Daoy (cell line): ENCODE measurements around the gene CXADR. TPM values are rescaled to one million over a fixed set of nuclear protein-coding genes. Genes with fewer than 3 reads are reported as not detected.
A peak's percentile ranks its signal among the peaks of the same experiment; 100 is the strongest.

Source experiments
- DNase-seq: peaks from one replicate; pipeline ENCODE4 v3.0.0-alpha.2; 2015; ENCODE audit warnings: low read depth
- total RNA-seq: library from RNA; depleted of rRNA; stranded (reverse); fragments of >200 nt; shearing (Covaris generic); gene quantifications from 2 replicates; pipeline ENCODE4 v1.2.3, GENCODE V29; 2014

The CXADR gene
- total RNA-seq, 1 experiment from 2014 or later, result 7.4 TPM

DNA sequence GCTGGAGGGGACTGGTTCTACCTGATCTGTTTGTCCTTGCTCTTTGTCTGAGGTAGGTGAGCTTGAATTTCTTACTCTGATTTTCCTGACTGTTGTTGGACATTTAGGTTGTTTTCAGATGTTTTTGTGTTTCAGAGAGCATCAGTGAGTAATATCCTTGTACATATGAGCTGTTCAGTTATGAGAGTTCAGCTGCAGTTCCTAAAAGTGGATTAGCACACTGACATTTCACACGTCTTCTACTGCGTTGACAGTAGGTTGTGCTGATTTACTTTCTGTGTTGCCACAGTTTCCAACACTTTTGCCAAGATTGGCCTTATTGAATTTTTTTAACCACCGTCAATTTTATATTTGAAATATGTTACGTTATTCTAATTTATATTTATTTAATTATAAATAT lies 27.7 kb downstream of the CXADR start:
- no peak for DNase-seq

DNA sequence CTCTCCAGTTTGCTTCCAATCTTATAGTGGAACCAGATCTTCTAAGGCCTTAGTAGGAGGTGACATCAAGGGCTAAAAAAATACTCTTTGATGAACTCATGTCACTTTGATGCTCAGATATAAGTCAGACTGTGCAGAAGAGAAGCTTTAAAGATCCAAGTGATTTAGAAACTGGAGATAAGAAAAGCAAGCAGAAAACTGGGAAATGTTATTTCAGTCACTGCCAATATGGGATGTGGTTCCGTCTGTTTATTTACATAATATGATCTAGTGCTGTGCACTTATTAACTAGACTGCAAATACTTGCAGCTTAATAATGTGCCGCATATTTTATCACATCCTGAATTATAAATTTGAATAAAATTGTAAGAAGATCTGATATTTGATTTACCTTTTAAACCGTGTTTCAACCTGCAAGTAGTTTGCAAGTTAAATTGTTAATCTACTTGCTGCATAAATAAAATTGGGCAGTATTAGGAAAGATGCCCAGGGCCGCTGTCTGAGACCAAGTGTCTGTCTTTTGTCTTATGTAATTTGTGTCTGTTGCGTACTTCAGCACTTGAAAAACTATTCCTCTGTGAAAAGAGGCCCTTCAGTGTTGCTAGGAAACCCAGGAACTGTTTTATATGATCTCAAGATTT lies 29.6 kb downstream of the CXADR start:
- no peak for DNase-seq

DNA sequence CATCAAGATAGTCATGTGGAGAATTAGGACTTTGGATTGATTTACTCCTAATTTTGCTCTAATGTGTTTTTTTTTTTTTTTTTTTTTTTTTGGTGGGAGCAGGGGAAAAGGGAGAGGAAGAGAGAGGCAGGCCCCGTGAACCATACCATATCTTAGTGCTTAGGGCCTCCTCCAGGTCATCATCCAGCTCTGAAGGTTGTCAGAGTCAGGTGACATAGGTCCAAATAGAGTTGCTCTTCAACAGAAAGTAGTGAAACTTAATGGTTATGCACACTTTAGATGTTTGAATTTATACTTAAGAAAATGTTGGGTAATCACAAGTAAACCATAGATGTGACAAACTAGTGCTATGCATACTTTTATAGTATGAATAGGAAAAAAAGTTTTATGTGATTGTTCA lies 32.2 kb downstream of the CXADR start:
- DNase-seq, result no peak

DNA sequence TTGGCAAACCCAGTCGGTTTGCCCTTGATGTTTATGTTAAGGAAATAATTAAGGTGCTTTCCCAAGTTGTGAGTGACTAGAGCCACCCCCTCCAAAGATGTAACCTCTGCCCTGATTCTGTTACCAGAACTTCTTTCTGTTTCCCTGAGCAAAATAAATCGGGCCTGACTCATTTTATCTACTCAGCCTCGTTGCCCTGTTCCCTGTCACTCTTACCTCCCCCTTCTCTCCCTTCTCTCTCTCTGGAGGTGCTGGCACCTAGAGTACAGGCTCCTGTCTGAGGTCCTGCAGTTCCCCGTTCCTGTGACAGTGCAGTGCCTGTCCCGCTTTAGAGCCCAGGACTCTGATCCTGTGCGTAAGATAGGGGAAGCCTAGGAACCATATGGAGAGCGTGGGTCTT lies 35.4 kb downstream of the CXADR start:
- peak; percentile 76 for DNase-seq

DNA sequence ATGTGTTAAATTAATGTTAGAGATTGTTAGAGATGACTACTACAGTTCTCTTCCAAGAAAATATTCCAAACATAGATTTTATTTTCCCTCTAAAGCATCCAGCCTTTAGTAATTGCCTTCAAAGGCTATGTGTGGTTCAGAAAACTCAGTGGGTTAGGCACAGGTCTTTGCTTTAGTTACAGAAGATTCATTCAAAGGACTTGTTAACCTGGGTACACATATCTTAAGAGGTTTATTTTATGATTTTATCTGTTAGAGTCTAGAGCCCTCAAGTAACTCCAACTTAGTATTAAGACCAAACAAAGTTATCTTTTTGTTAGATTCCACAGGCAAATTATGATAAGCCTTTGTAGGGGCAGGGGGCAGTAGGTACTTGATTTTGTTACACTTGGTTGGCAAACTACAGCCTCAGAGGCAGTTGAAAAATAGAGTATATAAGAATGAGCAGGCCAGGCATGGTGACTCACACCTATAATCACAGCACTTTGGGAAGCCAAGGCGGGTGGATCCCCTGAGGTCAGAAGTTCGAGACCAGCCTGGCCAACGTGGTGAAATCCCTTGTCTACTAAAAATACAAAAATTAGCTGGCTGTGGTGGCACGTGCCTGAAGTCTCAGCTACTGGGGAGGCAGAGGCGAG lies 37.9 kb downstream of the CXADR start:
- DNase-seq, result peak; percentile 32

DNA sequence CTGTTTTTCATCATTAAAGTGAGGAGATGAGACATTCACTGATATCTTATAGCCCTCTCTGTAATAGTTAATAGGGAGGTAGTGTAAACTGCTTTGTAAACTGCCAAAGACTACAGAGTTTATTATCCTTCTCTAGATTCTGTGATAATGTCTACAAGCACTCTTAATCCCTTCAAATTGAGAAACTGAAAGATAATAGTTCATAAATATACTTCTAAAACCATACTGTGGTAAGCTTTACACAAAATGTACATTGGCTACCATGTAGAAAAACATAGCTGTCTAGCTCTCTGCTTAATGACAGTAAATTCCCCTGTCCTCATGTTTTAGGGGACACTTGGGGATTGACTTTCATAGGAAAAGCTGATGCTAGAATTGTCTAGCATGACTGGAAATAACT lies 39.6 kb downstream of the CXADR start:
- no peak for DNase-seq

DNA sequence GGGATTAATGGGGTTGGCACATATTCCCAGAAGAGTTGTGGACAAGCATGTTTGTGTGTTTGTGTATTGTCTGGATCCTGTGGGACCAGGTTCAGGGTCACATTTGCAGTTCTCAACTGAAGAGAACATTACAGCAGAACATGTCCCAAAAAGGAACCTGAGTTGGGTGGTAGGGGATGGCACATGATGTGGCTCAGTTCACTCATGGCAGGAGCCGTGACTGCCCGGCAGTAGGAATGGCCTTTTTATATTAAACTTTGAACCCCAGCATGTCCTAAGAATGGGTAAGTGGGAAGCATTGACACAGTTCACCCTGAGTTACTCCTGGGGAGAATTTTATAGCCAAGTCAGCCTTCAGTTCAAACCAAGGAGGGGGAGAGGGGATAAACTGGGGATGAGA lies 41.3 kb downstream of the CXADR start:
- no peak for DNase-seq

DNA sequence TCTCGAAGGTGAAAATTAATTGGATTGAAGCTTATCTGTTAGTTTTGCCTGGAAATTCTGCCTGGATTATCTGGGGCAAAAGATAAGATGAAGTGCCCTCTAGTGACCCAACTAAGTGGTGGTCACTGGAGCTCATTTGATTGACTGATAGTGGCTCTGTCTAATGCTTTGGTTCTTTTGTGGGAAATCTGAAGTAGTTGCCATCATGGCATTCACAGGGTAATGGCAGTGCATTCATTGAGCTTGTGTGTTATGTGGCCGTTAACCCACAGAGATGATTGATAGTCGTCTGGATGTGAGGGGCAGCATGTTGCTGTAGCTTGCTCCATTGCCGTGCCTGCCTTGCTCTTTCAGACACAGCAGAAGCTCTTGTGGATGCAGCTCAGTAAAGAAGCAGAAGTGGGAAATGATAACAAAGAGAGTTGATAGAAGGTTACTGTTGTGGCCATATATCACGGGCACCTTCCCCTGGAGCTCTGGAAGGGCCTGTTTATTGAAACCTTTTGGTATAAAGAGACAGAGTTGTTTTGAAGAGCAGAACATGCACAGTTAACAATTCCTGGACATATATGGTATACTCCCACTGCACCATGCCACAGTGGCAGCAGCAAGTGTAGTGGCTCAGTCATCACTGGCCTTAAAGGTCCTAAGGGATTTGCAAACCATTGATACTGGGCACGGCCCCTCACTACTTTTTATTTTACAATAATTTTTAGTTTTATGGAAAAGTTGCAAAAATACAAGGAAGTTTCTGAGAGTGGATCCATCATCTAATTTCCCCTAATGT lies 42.0 kb downstream of the CXADR start:
- DNase-seq, result peak; percentile 22

DNA sequence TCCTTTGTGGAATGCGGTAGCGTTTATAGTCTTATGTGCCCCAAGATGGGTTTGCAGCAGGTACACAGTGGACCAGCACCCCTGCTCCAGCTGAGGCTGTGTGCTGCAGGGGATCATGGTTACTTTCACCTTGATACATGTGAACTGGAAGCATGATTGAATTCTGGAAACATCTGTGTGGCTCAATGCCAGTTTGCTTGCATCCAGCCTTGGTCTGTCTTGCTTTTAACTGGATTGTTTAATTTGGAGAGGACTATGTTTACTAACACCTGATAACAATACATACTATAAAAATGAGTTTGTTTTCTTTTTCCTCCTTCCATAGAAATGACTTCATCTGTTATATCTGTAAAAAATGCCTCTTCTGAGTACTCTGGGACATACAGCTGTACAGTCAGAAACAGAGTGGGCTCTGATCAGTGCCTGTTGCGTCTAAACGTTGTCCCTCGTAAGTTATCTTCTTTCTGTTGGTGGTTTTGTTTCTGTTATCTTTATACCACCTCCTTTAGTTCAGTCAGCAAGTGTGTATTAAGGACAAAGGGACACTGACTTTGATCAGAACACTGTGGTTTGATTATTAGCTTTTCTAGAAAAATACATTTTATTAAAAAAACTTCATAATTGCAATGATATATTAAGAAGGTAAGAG lies 47.7 kb downstream of the CXADR start:
- no peak for DNase-seq

DNA sequence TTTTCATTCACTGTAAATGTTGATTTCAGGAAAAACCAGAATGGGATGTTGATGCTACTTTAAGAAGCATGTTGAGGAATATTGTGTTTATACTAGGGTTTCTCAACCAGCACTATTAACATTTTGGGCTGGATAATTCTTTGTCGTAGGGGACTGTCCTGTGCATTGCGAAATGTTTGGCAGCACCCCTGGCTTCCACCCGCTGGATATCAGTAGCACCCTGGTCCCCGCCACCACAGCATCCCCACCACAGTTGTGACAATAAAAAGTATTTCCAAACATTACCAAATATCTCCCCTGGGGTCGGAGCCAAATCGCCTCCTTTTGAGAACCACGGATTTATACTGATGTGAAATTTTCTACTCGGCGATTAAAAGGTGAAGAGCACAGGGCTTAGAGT lies 57.9 kb downstream of the CXADR start:
- DNase-seq, result no peak

DNA sequence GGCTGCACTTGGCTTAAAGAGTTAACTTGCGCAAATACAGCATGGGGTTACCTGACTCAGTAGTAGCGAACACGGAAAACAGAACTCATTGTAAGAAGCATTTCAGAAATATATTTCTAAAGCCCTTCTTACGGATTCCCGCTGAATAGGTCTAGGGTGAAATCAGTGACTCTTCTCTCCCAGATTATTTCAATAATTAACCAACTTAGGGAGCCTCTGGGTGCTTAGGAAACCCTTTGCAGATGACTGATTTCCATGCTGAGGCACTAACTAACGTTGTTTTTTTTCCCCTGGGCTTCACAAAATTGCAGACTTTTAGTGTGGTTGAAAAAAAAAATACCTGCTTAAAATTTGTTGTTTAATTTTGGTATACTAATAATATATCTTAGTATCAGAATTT lies 59.6 kb downstream of the CXADR start:
- no peak for DNase-seq

DNA sequence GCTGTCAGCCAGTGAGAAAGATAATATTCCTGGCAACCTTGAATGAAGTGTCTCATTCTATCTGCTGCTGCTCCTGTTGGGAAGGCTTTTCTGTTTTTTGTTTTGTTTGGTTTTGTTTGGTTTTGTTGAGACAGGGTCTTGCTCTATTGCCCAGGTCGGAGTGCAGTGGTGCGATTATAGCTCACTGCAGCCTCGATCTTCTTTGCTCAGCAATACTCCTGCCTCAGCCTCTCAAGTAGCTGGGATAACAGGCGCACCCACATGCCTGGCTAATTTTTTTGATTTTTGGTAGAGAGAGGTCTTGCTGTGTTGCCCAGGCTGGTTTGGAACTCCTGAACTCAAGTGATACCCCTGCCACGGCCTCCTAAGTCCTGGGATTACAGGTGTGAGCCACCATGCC lies 62.2 kb downstream of the CXADR start:
- DNase-seq, result no peak

DNA sequence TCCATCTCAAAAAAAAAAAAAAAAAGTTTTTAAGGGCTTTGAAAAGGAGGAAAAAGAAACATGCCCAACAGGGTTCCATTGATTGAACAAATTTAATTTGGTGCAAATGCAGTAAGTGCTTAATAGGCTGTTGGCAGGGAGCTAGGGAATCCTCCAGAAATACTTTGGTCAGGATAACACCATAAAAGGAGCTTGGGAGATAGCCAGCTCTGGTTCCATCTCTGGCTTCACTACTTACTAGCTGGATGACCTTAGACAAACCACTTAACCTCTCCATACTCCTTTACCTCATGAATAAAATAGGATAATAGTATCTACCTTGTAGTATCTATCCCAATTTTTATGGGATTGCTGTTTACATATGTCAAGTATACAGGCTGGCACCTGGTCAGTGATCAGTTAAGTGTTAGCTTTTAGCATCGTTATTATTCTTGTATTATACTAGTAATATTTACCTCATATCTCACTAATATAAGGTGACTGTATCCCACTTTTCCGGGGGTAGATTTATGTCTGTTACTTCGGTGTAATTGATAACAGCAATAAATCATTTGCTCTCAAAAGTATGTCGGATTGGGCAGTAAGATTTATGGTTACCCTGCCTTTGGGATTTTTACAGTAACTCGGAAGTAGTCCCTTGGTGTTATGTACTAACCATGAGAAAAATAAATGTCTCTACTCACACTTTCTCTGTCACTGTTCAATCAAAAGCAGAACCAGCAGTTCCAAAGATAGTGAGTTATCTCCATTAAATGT lies 63.4 kb downstream of the CXADR start:
- no peak for DNase-seq

DNA sequence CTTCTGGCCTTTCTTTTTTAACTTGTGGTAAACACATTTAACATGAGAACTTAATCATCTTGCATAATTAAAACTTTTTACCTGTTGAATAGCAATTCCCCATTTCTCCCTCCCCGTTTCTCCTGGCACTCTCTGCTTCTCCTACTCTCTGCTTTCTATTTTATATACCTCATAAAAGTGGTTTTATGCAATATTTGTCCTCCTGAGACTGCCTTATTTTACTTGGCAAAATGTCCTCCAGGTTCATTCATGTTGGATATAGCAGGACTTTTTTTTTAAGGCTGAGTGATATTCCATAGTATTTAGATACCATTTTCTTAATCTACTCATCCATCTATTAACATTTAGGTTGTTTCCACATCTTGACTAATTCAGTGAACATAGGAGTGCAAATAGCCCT lies 64.9 kb downstream of the CXADR start:
- no peak for DNase-seq

DNA sequence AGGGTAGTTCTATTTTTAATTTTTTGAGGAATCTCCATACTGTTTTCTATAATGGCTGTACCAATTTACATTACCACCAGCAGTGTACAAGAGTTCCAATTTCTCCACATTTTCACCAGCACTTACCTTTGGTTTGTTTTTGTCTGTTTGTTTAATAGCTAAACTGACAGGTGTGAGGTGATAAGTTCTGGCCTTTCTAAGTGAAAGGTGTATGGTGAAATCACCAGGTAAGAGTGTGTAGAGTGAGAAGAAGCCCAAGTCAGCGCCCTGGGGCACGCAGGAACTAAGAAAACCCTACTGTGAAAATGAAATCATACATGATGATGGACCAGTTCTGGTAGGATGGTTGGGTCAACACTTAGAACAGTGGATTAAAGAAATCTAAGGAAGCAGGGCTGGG lies 65.3 kb downstream of the CXADR start:
- DNase-seq, result no peak

DNA sequence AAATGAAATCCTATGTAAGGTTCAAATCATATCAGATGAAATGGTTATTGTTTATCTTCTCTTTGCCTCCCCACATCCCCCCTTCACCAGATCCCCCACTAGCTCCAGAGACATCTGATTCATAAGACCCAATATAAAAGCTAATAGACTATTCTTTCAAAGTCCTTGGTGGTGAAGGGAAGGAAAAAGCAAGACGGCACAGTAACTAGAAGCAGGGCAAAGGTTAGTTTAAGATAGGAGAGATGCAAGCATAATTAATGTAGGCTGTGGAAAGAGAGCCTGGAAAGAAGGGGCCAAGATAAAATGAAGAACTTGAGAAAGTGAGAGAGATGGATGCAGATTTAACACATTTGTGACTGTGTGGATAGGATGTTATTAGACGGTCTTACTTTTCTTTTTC lies 66.0 kb downstream of the CXADR start:
- no peak for DNase-seq

DNA sequence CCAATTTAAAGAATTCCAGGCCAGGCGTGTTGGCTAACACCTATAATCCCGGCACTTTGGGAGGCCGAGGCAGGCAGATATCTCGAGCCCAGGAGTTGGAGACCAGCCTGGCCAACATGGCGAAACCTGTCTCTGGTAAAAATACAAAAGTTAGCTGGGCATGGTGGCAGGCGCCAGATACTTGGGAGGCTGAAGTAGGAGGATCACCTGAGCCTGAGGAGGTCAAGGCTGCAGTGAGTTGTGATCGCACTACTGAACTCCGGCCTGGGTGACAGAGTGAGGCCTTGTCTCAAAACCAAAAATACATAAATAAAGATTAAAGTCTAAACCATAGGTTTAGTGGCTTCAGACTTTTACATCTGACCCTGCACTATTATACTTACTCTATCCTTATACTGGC lies 67.5 kb downstream of the CXADR start:
- DNase-seq, result no peak

DNA sequence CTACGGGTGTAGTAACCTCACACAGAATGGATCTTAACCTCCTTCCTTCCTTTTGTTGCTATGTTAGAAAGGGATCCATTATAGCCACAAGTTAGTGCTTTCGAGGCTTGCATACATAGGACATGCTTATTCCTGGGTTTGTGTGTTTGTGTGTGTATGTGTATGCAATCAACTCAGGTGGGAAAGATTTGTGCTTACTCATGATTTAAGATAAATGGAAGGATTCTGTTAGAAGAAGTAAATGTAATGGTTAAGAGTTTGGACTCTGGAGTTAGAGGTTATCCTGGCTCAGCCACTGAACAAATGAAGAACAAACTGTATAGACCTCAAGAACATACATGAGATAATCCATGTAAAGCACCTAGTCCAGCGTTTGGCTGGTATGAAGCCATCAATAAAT lies 71.1 kb downstream of the CXADR start:
- DNase-seq, result no peak

DNA sequence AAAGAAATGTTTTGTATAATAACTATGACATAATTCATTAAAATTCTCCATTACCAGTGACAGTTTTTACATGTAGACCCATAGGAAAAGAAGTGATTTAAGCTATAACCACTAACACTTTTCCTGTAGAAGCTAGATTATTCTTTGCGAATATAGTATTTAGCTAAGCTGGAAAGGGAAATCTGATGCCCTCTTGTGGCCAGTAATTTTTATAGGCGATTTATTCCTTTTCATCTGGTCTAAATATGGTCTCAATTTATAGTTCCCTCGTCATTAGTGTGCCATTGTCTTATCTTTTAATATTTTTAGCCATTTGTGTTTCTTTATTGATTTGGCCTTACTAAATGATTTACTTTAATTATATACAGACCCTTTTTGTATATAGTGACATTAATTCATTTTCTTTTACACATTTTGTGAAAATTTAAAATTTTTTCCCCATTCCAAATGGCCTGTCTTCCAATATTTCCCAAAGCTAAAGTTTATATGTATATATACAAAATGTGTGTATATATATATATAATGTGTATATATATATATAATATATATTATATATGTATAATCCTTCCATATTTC lies 73.1 kb downstream of the CXADR start:
- peak; percentile 24 for DNase-seq

DNA sequence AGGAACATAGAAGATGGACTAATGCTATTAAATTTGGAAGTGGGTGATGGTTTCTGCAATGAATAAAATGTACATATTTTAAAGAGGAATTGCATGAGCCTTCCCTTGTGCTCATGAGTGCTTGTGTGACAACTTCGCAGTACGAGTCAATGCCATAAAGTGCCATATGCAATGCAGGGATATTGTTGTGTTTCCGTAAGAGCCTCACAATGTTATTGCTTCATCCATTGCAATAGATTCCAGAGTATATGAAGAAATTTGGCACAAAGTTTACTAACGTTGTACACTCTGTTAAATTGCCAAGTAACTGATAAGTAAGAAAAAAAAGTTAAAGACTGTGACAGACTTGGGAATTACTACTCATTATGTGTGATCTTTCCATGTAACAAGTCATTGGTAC lies 77.6 kb downstream of the CXADR start:
- no peak for DNase-seq

DNA sequence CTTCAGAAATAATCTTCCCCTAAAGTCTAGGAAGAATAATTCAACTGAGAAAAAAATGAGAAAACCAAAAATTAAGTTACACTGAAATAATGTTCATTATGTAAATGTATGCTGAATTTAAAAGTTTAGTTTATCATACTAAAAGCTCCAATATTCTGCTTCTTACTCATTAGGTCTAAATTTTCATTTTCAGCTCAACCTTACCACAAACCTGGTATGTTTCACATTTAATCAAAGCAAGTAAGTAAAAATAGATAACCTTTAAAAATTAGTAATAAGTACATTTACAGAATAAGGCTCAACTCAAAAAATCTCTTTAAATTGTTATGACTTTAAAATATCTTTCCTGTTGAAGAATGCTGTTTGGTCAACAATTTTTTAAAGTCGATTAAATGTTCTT lies 84.8 kb downstream of the CXADR start:
- no peak for DNase-seq

DNA sequence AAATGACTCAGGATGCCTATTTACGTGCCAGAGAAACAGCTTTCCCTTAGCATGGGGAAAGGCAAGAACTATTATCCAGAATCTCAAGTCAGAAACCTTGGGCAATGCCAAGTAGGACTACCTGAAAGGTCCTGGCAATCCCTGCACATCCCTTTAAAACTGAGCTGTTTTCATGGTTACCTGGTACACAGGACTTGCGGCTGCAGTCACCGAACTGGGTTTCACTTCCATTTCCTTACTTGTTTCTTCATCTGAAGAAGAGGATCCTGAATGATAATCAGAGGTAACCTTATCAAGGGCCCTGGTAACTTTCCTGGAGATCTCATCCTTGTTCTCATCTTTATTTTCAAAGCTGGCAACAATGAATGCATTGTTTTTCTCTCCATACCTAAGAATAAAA lies 85.6 kb downstream of the CXADR start:
- DNase-seq, result no peak
